ENCODE data around the gene POLE. TPM values are rescaled to one million over a fixed set of nuclear protein-coding genes. Genes with fewer than 3 reads are reported as not detected.
"Not testable (repeated sequence)": the region's sequence is repeated elsewhere in the genome, so short reads cannot be mapped to it uniquely, and the experiment has no call there.

Gene POLE
- total and polyA plus RNA-seq, 4 donors = 33.4 to 69.9 (median 39.8) TPM

DNA sequence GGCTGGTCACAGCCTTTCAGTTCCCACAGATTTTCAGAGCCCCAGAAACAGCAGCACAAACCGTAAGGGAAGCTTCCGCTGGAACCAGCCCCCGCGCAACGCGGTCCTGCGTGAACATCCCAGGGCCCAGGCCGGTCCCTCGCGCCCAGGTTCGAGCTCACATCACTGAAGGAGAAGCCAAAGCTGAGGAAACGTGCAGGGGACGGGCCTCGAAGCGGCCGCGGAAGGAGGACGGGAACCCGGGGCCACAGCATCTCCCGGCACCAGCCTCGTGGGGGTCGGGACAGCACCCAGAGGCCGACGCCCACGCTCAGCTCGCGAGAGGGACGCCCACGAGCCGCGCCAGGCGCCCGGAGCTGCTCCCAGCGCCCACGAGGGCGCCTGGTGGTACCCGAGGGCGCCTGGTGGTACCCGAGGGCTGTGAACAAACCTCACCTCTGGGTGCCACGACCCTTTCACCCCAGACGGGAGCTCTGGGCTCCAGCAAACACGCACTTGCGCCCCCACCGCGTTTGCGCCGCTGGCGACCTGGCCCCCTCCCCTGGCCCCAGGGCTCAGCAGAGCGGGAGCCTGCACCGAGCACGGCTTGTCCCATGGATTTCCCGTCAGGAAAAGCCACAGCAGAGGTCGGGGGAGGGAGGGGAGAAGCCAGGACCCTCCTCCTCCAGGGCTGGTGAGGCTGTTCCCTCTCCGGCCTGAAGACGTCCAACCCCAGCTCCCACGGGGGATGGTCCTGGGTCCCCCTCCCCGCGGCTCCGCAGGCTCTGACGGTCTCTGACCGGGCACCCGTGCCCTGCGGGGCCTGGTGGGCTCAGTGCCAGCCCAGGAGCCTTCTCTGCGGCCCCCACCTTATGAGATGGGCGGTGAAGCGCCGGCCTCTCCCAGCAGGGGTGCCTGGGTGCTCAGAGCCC is 83.6 kb downstream of the POLE start:
- Histone ChIP-seq H3K27me3 (ENCODE audit: control insufficient read depth, insufficient read depth, low read length) (peaks cover 40% of the 10 kb centered on the region), H3K36me3 (ENCODE audit: control insufficient read depth, insufficient read depth, low read length) (no peaks in the 10 kb centered on the region), H3K4me1 (ENCODE audit: control insufficient read depth, insufficient read depth, low read length) (peaks cover 43% of the 10 kb centered on the region), H3K9me3 (ENCODE audit: control insufficient read depth, insufficient read depth, low read length) (no peaks in the 10 kb centered on the region), H3K4me3 (ENCODE audit: low read depth, low read length) (peak overlapping the region; percentile 3), H3K27ac (ENCODE audit: low read depth, low read length) (no peak overlapping the region)
- 41% methylated on average over 67 of the region's 67 CpGs for WGBS (ENCODE audit: insufficient coverage)
- no peak for DNase-seq (ENCODE audit: low read depth in 4 of 6, low spot score in 6 of 6)

DNA sequence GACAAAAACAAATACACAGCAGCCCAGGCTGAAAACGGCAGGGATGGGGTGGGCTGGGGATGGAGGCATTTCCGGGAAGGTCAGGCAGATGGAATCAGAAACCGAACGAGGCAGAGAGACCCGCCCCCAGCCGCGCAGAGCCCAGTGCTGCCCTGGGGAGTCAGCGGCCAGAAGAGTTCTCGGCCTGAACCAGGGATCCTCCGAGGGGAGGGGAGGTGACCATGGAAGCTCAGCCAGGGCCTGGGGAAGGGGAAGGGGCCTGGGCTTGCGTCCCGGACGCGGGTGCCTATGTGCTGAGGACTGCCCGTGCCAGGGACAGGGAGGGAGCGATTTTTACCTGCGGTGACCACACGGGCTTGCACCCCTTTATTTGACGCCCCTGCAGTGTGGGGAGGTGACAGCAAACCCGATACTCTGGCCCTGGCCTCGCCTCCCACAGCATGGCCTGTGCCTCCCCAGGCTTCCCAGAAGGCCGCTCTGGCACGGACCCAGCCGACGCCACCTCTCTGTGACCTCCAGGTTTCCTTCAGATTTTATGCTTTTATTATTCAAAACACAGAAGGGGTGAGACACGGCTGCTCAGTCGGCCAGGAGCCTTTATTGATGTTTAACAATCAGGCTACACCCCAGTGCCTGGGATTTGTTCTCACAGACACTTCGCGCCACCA is 84.4 kb downstream of the POLE start:
- Histone ChIP-seq H3K4me3 (ENCODE audit: low read depth, low read length) (no peak overlapping the region), H3K9me3 (ENCODE audit: control insufficient read depth, insufficient read depth, low read length) (no peaks in the 10 kb centered on the region), H3K27me3 (ENCODE audit: control insufficient read depth, insufficient read depth, low read length) (peaks cover 40% of the 10 kb centered on the region), H3K36me3 (ENCODE audit: control insufficient read depth, insufficient read depth, low read length) (no peaks in the 10 kb centered on the region), H3K27ac (ENCODE audit: low read depth, low read length) (no peak overlapping the region), H3K4me1 (ENCODE audit: control insufficient read depth, insufficient read depth, low read length) (peaks cover 44% of the 10 kb centered on the region)
- peak in 1 of 6 donors; percentile 36 for DNase-seq (ENCODE audit: low read depth in 4 of 6, low spot score in 6 of 6)
- WGBS (ENCODE audit: insufficient coverage) = 28% methylated on average over 29 of the region's 29 CpGs

DNA sequence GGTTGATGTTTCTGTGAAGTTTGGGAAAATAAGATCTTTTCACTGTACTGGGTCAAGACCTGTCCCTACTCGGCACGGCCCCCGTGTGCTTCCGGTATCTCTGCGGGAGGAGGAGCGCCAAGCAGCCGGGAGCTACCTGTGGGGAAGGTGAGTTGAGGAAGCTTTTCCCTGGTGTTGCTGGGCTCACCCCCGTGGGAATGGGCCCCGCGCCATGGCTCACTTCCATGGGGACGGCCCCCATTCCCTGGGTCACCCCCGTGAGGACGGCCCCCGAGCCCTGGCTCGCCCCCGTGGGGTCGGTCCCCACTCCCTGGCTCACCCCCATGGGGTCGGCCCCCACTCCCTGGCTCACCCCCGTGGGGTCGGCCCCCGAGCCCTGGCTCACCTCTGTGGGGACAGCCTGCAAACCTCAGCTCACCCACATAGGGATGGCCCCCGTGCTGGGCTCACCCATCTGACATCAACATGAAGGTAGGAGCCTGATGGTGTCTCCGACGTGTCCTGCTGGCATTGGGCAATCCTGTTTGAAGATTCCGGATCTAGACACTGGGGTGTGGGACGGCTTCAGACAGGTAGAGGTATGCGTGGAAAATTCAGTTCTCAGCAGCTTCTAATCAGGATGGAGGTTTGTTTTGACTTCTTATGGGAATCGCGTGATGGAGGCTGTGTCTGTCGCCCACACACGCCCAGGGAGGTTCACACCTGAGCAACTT is 85.8 kb downstream of the POLE start:
- no peaks in the 10 kb centered on the region for H3K36me3 ChIP-seq (ENCODE audit: control insufficient read depth, insufficient read depth, low read length)
- no peaks in the 10 kb centered on the region for H3K9me3 ChIP-seq (ENCODE audit: control insufficient read depth, insufficient read depth, low read length)
- H3K27me3 ChIP-seq (ENCODE audit: control insufficient read depth, insufficient read depth, low read length) = peaks cover 35% of the 10 kb centered on the region
- 86% methylated on average over 22 of the region's 31 CpGs for WGBS (ENCODE audit: insufficient coverage)
- no peak overlapping the region for H3K4me3 ChIP-seq (ENCODE audit: low read depth, low read length)
- H3K4me1 ChIP-seq (ENCODE audit: control insufficient read depth, insufficient read depth, low read length) = peaks cover 44% of the 10 kb centered on the region
- DNase-seq (ENCODE audit: low read depth in 4 of 6, low spot score in 6 of 6) = no peak
- H3K27ac ChIP-seq (ENCODE audit: low read depth, low read length) = no peak overlapping the region

DNA sequence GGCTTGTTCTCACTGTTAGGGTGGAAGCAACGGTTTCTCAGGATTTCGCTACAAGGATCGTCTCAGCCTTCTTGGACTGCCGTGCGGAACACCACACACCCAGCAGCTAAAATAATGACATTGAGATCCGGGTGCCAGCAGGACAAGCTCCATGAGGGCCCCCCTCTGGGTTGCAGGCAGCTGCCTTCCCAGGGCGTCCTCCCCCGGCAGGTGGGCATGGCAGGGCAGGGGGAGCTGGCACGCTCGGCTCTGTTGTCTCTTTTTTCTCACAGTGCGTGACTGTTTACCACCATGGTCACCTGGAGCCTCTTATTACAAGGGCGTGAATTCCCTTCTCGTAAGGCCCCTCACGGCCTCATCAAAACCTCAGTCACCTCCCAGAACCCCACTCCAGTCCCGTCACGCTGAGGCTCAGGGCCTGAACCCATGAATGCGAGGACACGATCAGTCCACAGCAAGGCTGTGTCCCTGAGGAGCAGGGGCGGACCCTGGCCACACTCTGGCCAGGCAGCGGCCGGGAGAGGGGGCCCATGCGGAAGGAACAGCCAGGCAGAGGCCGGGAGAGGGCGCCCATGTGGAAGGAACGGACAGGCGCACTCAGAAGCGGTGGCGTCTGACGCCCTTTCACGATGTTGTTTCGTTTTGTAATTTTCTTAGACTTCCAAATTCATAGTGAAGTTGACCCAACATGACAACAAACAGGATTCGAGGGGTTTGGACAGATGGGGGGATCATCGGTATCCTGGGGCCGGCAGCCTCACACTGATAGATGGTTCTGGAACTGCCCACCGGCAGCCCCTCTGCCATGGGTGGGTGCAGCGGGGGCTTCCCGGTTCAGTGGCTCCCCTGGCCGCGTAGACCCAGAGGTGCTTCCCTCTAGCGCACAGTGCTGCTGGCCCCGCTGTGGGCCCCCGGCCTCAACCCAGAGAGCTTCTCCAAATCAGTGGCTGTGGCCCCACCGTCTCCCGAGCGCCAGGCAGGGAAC is 86.8 kb downstream of the POLE start:
- Histone ChIP-seq H3K9me3 (ENCODE audit: control insufficient read depth, insufficient read depth, low read length) (no peaks in the 10 kb centered on the region), H3K4me1 (ENCODE audit: control insufficient read depth, insufficient read depth, low read length) (peaks cover 44% of the 10 kb centered on the region), H3K4me3 (ENCODE audit: low read depth, low read length) (peak overlapping the region; percentile 26), H3K27me3 (ENCODE audit: control insufficient read depth, insufficient read depth, low read length) (peaks cover 38% of the 10 kb centered on the region), H3K27ac (ENCODE audit: low read depth, low read length) (no peak overlapping the region), H3K36me3 (ENCODE audit: control insufficient read depth, insufficient read depth, low read length) (no peaks in the 10 kb centered on the region)
- WGBS (ENCODE audit: insufficient coverage) = 27% methylated on average over 39 of the region's 45 CpGs
- peak in 4 of 6 donors; percentile 44 to 82 (median 63) for DNase-seq (ENCODE audit: low read depth in 4 of 6, low spot score in 6 of 6)

DNA sequence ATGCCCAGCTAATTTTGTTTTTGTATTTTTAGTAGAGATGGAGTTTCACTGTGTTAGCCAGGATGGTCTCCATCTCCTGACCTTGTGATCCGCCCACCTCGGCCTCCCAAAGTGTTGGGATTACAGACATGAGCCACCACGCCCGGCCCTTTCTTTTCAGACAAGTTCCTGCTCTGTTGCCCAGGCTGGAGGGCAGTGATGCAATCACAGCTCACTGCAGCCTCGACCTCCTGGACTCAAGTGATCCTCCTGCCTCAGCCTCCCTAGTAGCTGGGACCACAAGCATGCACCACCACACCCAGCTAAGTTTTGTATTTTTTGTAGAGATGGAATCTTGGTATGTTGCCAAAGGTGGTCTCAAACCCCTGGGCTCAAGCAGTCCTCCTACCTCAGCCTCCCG is 87.6 kb downstream of the POLE start:
- not testable (repeated sequence) for H3K27ac ChIP-seq (ENCODE audit: low read depth, low read length)

DNA sequence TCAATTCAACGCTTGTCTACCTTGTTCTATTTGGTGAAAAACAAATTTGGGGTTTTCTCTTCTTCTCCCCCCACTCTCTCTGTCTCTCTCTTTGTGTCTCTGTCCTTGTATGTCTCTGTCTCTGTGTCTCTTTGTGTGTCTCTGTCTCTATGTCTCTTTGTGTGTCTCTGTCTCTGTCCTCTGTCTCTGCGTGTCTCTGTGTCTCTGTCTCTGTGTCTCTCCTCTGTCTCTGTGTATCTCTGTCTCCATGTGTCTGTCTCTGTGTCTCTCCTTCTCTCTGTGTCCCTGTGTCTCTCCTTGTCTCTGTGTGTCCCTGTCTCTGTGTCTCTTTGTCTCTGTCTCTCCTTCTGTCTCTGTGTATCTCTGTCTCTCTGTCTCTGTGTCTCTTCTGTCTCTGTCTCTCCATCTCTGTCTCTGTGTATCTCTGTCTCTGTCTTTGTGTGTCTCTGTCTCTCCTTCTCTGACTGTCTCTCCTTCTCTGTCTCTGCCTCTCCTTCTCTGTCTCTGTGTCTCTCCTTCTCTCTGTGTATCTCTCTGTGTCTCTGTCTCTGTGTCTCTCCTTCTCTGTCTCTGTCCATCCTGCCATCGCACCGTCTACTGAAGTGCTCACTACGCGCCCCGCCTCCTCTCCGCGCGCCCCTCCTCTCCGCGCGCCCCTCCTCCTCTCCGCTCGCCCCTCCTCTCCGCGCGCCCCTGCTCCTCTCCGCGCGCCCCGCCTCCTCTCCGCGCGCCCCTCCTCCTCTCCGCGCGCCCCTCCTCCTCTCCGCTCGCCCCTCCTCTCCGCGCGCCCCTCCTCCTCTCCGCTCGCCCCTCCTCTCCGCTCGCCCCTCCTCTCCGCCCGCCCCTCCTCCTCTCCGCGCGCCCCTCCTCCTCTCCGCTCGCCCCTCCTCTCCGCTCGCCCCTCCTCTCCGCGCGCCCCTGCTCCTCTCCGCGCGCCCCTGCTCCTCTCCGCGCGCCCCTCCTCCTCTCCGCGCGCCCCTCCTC is 89.5 kb downstream of the POLE start:
- Histone ChIP-seq H3K36me3 (ENCODE audit: control insufficient read depth, insufficient read depth, low read length) (no peaks in the 10 kb centered on the region), H3K9me3 (ENCODE audit: control insufficient read depth, insufficient read depth, low read length) (no peaks in the 10 kb centered on the region), H3K27ac (ENCODE audit: low read depth, low read length) (no peak overlapping the region), H3K4me3 (ENCODE audit: low read depth, low read length) (no peak overlapping the region), H3K27me3 (ENCODE audit: control insufficient read depth, insufficient read depth, low read length) (peaks cover 14% of the 10 kb centered on the region), H3K4me1 (ENCODE audit: control insufficient read depth, insufficient read depth, low read length) (peaks cover 38% of the 10 kb centered on the region)
- WGBS (ENCODE audit: insufficient coverage) = 42% methylated on average over 1 of the region's 58 CpGs
- peak in 3 of 6 donors; percentile 57 to 84 (median 79) for DNase-seq (ENCODE audit: low read depth in 4 of 6, low spot score in 6 of 6)

More for the DNA sequence above, 87.6 kb downstream of the POLE start:
- peaks cover 32% of the 10 kb centered on the region for H3K27me3 ChIP-seq (ENCODE audit: control insufficient read depth, insufficient read depth, low read length)
- WGBS (ENCODE audit: insufficient coverage) = 87% methylated on average over 4 of the region's 6 CpGs
- H3K9me3 ChIP-seq (ENCODE audit: control insufficient read depth, insufficient read depth, low read length); H3K4me3 ChIP-seq (ENCODE audit: low read depth, low read length); DNase-seq (ENCODE audit: low read depth in 4 of 6, low spot score in 6 of 6); H3K36me3 ChIP-seq (ENCODE audit: control insufficient read depth, insufficient read depth, low read length): not testable (repeated sequence)
- H3K4me1 ChIP-seq (ENCODE audit: control insufficient read depth, insufficient read depth, low read length) = peaks cover 42% of the 10 kb centered on the region

DNA sequence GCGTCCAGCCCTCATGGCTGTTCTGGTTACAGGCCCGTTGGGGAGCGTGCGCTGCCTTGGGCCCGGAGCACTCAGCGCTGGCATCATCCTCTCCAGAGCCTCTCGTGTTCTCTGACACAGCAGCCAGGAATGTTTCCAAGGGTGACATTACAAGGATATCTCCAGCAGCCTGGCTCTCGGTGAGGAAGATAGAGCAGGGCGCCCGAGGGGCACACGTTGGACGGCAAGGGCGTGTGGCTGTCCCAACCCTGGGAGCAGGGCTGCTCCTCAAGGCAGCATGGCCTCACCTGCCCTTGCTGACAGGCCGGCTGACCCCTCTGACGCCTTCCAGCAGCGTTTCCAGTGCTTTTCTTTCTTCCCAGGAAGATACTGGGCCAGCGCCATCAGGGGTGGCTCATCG is 91.1 kb downstream of the POLE start:
- 75% methylated on average over 17 of the region's 18 CpGs for WGBS (ENCODE audit: insufficient coverage)

DNA sequence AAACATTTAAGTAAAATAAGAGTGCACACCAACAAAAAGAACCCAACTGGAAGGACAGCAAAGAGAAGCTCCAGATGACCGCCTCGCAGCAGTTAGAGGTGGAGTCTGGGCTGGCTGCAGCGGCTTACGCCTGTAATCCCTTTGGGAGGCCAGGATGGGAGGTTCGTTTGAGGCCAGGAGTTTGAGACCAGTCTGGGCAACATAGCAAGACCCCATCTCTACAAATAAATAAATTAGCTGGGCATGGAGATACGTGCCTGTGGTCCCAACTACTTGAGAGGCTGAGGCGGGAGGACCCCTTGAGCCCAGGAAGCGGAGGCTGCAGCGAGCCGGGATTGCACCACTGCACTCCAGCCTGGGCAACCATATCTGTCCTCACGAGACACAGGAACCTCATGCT is 92.0 kb downstream of the POLE start:
- Histone ChIP-seq H3K9me3 (ENCODE audit: control insufficient read depth, insufficient read depth, low read length) (no peaks in the 10 kb centered on the region), H3K4me3 (ENCODE audit: low read depth, low read length) (no peak overlapping the region), H3K27me3 (ENCODE audit: control insufficient read depth, insufficient read depth, low read length) (peaks cover 6% of the 10 kb centered on the region), H3K27ac (ENCODE audit: low read depth, low read length) (no peak overlapping the region), H3K4me1 (ENCODE audit: control insufficient read depth, insufficient read depth, low read length) (peaks cover 23% of the 10 kb centered on the region), H3K36me3 (ENCODE audit: control insufficient read depth, insufficient read depth, low read length) (no peaks in the 10 kb centered on the region)
- 75% methylated on average over 7 of the region's 11 CpGs for WGBS (ENCODE audit: insufficient coverage)
- no peak for DNase-seq (ENCODE audit: low read depth in 4 of 6, low spot score in 6 of 6)

More for the DNA sequence above, 91.1 kb downstream of the POLE start:
- Histone ChIP-seq H3K27me3 (ENCODE audit: control insufficient read depth, insufficient read depth, low read length) (peaks cover 8% of the 10 kb centered on the region), H3K4me1 (ENCODE audit: control insufficient read depth, insufficient read depth, low read length) (peaks cover 31% of the 10 kb centered on the region), H3K27ac (ENCODE audit: low read depth, low read length) (no peak overlapping the region), H3K4me3 (ENCODE audit: low read depth, low read length) (no peak overlapping the region), H3K9me3 (ENCODE audit: control insufficient read depth, insufficient read depth, low read length) (no peaks in the 10 kb centered on the region), H3K36me3 (ENCODE audit: control insufficient read depth, insufficient read depth, low read length) (no peaks in the 10 kb centered on the region)
- no peak for DNase-seq (ENCODE audit: low read depth in 4 of 6, low spot score in 6 of 6)
